ENCODE results near the gene FGF3. TPM values are rescaled to one million over a fixed set of nuclear protein-coding genes. Genes with fewer than 3 reads are reported as not detected.
"Not testable (repeated sequence)": the region's sequence is repeated elsewhere in the genome, so short reads cannot be mapped to it uniquely, and the experiment has no call there.

The FGF3 gene
- total RNA-seq, 1 donor from 2014 or later, result not detected

DNA sequence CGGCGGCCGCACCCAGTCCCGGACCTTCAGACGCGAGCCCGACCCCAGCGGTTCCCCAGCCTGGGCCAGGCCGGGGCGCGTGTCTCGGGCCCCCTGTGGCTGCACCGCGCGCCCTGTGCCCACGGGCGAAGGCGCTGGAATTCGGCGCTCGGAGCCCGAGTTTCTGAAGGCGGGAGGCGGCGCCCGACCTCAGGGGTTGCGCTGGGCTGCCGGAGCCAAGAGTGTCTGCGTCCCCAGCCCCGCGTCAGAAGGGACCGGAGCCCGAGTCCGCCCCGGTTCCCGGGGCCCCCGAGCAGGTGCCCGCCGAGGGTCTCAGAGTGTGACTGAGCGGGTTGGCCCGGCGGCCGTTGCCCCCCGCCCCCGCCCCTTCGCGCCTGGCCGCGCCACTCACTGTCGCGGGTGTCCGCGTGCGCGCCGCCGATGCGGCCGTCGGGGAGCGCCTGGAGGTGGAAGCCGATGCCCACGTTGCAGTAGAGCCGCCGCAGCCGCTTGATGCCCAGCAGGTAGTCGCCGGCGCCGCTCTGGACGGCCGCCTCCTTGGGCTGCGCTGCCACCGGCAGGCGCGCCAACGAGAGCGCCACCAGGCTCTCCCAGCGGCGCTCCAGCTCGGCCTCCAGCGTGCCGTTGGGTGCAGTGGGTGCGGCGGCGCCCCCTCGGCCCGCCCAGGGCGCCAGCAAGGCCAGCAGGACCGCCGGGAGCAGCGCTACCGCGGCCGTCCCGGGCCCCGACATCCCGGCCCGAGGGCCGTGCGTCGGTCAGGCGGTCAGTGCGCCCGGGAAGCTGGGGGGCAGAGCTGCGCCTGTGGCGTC, 44.7 kb downstream of the FGF3 start:
- intact Hi-C loops (cut with micrococcal nuclease), result no loop called here

- intact Hi-C loops (cut with micrococcal nuclease), result no loop called here
These were observed 45.4 kb downstream of the FGF3 start for GRCh38 chr11:69773626-69774353.

DNA sequence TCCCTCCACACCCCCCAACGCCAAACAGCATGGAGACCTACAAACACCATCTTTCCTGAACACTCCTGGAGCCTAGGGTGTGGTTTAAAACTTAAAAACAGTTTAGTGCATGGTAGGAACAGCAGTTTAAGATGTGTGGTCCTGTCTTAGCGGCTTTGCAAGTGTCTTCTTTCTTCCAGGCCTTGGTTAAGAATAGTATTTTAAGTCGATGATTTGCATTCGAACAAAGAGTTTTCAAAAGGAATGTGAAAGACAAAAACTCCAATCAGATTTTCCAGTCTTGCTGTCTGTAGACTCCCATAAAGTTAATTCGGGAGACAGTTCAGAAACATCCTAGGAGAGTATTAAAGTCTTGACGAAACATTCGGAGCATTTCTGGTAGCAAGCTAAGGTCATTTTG, 47.8 kb downstream of the FGF3 start:
- intact Hi-C loops (cut with micrococcal nuclease), result no loop called here

DNA sequence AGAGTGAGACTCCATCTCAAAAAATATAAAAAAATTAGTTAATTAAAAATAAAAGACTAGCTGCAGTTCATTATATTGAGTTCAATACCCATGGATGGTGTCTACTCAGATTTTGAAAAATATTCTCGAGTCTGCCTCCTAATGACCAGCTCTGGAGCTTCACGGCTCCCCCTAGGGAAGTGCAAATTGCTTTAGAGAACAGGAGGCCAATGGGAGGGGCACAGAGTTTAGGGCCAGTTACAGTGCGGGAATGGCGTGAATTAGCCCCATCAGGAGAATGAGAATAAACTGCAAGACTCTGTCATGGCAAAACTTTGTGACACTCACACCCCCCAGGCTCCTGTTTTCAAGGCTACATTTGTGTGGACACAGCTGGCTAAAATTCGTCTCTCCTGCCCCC, 48.7 kb downstream of the FGF3 start:
- intact Hi-C loops (cut with micrococcal nuclease), result no loop called here

DNA sequence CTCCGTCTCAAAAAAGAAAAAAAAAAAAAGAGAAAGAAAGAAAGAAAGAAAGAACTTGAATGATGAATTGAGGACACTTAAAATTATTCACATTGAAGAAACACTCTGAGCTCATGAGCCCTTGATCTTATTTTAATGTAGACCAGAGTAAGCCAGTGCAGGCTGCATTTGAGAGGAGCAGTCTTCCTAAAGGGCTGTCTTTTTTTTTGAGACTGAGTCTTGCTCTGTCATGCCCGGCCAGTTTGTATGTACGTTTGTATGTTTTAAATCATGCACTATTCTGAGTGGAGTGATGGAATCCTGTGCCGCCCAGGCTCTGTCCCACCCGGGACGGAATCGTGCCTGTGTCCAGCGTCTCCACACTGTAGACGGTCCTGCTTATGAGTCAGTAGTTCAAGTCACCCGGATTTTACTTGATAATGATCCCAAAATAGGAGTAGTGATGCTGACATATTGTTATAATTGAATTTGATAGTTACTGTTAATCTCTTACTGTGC, 53.7 kb downstream of the FGF3 start:
- intact Hi-C loops (cut with micrococcal nuclease), result no loop called here

DNA sequence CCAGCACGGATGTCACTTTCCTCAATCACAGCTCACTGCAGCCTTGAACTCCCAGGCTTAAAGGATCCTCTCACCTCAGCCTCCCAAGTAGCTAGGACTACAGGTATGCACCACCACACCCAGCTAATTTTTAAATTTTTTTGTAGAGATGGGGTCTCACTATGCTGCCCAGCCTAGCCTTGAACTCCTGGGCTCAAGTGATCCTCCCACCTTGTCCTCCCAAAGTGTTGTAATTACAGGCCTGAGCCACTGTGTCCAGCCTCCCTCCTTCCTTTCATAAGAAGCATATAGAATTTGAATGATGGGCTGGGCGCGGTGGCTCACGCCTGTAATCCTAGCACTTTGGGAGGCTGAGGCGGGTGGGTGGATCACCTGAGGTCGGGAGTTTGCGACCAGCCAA, 54.3 kb downstream of the FGF3 start:
- intact Hi-C loops (cut with micrococcal nuclease), result not testable (repeated sequence)

- intact Hi-C loops (cut with micrococcal nuclease), result no loop called here
These were observed 58.9 kb downstream of the FGF3 start for GRCh38 chr11:69760319-69760718.

Other genes starting within 250 kb of the FGF3 start
- gene CCND1, start 178.3 kb downstream of the FGF3 start, total RNA-seq, result 0.20 and 0.22 TPM in 2 replicates
- gene LTO1, start 144.1 kb downstream of the FGF3 start, total RNA-seq, result 29.8 and 31.6 TPM in 2 replicates
- gene FGF19, start 115.4 kb downstream of the FGF3 start, total RNA-seq, result not detected in 2 replicates
- not detected in 2 replicates for gene FGF4, start 44.1 kb downstream of the FGF3 start, total RNA-seq

All from T-helper 1 cell treated with Interleukin-12 subunit alpha and Interleukin-12 subunit beta and Interleukin-4 antibody, amounts not matched to agents 30 ng/mL and 1 ng/mL, for 36 hours (primary cell).